ENCODE data around the gene GALNT17. TPM values are rescaled to one million over a fixed set of nuclear protein-coding genes. Genes with fewer than 3 reads are reported as not detected.

Gene GALNT17
- total RNA-seq, 1 donor from 2014 or later: 3.9 TPM

DNA sequence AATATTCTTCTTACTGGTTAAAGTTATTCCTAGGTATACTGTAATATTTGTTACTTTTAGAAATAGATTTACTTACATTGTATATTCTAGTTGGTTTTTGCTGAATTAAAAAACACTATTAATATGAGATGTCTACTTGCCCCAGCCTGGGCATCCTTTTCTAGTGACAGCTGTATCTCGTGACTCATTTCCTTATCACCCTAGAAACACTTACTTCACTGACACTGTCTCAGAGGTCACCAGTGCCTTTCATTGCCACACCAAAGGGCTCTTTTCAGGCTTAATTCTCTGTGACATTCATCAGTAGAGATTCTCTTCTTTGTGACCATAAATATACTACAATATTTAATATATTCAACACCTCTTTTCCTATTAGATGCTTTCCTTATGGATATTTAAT lies 194.7 kb downstream of the GALNT17 start:
- Mint-ChIP-seq H3K4me3 (ENCODE audit: low read depth) (no peak overlapping the region), H3K27ac (no peak overlapping the region), H3K36me3 (ENCODE audit: insufficient read depth) (no peaks in the 10 kb centered on the region), H3K27me3 (peaks cover 9% of the 10 kb centered on the region), H3K9me3 (ENCODE audit: low read depth) (peaks cover 6% of the 10 kb centered on the region), H3K4me1 (ENCODE audit: low read depth) (no peaks in the 10 kb centered on the region)
- DNase-seq (ENCODE audit: low spot score, unreplicated experiment): no peak
- TF ChIP-seq, protein P1, sequence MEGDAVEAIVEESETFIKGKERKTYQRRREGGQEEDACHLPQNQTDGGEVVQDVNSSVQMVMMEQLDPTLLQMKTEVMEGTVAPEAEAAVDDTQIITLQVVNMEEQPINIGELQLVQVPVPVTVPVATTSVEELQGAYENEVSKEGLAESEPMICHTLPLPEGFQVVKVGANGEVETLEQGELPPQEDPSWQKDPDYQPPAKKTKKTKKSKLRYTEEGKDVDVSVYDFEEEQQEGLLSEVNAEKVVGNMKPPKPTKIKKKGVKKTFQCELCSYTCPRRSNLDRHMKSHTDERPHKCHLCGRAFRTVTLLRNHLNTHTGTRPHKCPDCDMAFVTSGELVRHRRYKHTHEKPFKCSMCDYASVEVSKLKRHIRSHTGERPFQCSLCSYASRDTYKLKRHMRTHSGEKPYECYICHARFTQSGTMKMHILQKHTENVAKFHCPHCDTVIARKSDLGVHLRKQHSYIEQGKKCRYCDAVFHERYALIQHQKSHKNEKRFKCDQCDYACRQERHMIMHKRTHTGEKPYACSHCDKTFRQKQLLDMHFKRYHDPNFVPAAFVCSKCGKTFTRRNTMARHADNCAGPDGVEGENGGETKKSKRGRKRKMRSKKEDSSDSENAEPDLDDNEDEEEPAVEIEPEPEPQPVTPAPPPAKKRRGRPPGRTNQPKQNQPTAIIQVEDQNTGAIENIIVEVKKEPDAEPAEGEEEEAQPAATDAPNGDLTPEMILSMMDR (IDR thresholded peaks at IDR 0.05; ENCODE audit: unreplicated experiment): no peak

DNA sequence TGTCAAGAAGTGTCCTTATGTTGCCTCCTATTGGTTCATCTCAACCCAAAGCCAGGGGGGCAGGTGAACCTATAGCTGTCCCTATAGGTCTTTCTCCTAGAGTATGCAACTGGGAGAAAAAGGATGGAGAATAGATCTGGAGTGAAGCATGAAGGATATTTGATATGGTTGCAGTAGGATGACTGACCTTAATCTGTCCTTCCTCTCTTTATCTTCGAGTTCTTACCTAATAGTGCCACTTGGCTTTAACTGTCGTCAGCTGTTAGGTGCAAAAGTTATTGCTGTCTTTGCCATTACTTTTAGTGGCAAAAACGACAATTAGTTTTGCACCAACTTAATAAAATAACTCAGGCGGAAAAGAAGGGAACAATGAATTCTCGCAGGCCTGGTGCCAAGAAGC lies 196.0 kb downstream of the GALNT17 start:
- Mint-ChIP-seq H3K27me3 (peaks cover 9% of the 10 kb centered on the region), H3K4me1 (ENCODE audit: low read depth) (no peaks in the 10 kb centered on the region), H3K4me3 (ENCODE audit: low read depth) (no peak overlapping the region), H3K36me3 (ENCODE audit: insufficient read depth) (no peaks in the 10 kb centered on the region), H3K27ac (no peak overlapping the region), H3K9me3 (ENCODE audit: low read depth) (peaks cover under 1% of the 10 kb centered on the region)
- DNase-seq (ENCODE audit: low spot score, unreplicated experiment): no peak
- TF ChIP-seq, protein P1 (IDR thresholded peaks at IDR 0.05; ENCODE audit: unreplicated experiment): no peak

DNA sequence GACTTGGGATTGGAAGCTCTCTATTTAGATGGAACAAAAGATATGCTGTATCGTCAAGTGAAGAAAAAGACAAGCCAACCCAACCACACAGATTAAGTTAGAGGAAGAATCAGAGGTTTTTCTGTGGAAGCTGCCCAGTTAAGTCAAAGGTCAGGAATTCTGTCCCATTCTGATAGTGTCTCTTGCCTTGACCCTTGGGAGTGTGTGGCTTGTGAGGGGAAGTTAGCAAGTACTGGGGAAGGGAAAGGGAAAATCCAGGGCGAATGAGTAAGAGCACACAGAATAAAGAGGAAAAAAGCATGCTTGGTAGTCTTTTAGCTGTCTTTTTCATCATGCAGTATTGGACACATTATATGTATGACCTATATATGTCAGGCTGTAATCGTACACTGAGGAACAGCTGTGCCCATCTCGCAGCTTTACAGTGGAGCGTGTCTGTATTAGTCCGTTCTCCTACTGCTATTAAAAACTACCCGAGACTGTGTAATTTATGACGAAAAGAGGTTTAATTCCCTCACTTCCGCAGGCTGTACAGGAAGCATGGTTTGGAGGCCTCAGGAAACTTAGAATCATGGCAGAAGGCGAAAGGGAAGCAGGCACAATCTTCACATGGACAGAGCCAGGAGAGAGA lies 197.2 kb downstream of the GALNT17 start:
- Mint-ChIP-seq H3K9me3 (ENCODE audit: low read depth) (no peaks in the 10 kb centered on the region), H3K4me3 (ENCODE audit: low read depth) (no peak overlapping the region), H3K36me3 (ENCODE audit: insufficient read depth) (no peaks in the 10 kb centered on the region), H3K4me1 (ENCODE audit: low read depth) (no peaks in the 10 kb centered on the region), H3K27ac (no peak overlapping the region), H3K27me3 (peaks cover 9% of the 10 kb centered on the region)
- DNase-seq (ENCODE audit: low spot score, unreplicated experiment): no peak
- TF ChIP-seq, protein P1 (IDR thresholded peaks at IDR 0.05; ENCODE audit: unreplicated experiment): no peak

DNA sequence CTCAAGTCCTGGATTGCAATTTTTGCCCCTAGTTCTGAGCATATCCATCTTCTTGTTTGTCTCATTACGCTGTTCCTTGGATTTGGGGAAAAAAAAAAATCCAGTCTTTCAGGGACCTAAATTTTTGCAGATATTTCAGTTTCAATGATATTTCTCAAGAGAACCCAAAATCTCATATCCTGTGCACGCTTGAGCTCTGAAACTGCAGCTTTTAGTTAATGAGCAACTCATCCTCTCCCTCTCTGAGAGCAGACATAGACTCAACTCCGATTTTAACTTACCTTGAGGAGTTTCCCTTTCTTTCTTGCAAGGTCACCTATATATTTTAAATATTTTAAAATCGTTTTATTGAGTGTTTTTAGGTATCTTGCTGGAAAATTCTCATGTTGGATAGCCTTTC lies 200.3 kb downstream of the GALNT17 start:
- H3K36me3 Mint-ChIP-seq (ENCODE audit: insufficient read depth): no peaks in the 10 kb centered on the region
- H3K27me3 Mint-ChIP-seq: peaks cover 4% of the 10 kb centered on the region
- H3K9me3 Mint-ChIP-seq (ENCODE audit: low read depth): peaks cover 2% of the 10 kb centered on the region
- no peak overlapping the region for H3K4me3 Mint-ChIP-seq (ENCODE audit: low read depth)
- H3K27ac Mint-ChIP-seq: no peak overlapping the region
- H3K4me1 Mint-ChIP-seq (ENCODE audit: low read depth): no peaks in the 10 kb centered on the region
- TF ChIP-seq, protein P1 (IDR thresholded peaks at IDR 0.05; ENCODE audit: unreplicated experiment): no peak
- DNase-seq (ENCODE audit: low spot score, unreplicated experiment): no peak

DNA sequence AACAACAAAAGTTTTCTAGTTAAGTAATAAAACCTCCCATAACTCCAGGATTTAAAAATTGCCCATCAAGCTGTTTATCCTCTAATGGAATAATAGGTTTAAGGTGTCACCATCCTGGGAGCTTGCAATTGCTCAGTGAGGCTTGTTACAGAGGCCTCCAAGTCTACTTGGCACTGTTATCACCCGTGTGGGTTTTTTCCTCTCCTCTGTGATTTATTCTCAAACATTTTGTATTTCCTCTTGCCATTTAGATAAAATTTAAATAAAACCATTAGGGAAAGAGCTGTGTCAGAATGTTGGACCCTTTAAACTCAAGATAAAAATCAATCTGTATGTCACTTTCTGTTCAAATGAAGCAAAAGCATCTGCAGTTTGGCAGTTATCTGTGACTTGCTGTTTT lies 202.6 kb downstream of the GALNT17 start:
- DNase-seq (ENCODE audit: low spot score, unreplicated experiment): no peak

More for the DNA sequence above, 202.6 kb downstream of the GALNT17 start:
- no peaks in the 10 kb centered on the region for H3K4me1 Mint-ChIP-seq (ENCODE audit: low read depth)
- no peak overlapping the region for H3K4me3 Mint-ChIP-seq (ENCODE audit: low read depth)
- no peaks in the 10 kb centered on the region for H3K36me3 Mint-ChIP-seq (ENCODE audit: insufficient read depth)
- peaks cover 4% of the 10 kb centered on the region for H3K27me3 Mint-ChIP-seq
- TF ChIP-seq, protein P1 (IDR thresholded peaks at IDR 0.05; ENCODE audit: unreplicated experiment): no peak
- H3K27ac Mint-ChIP-seq: no peak overlapping the region
- H3K9me3 Mint-ChIP-seq (ENCODE audit: low read depth): peaks cover 2% of the 10 kb centered on the region

Data from progenitor cell of endocrine pancreas (in vitro differentiated cells).